Coronary artery (tissue), 2 donors: Measurements from ENCODE around the gene CACNA1S.

ENCODE experiments used
- DNase-seq: peaks from one replicate; pipeline ENCODE4 v3.0.0-alpha.2; 2017; ENCODE audit warnings: low spot score
- H3K27ac ChIP-seq, 2 donors: fragments of 200-600 bp; sonication (generic); one replicate each; pipeline ENCODE4 v1.5.1; 2016 to 2019
- H3K4me3 ChIP-seq: fragments of 200-600 bp; sonication (generic); 2 replicates; pipeline ENCODE4 v1.5.1; 2016; ENCODE audit warnings: mild to moderate bottlenecking, moderate library complexity
- CTCF ChIP-seq: fragments of 200-600 bp; sonication (generic); IDR thresholded peaks from one replicate; pipeline ENCODE4 v1.5.1; 2019; ENCODE audit warnings: antibody characterized with exemption

The CACNA1S gene

DNA sequence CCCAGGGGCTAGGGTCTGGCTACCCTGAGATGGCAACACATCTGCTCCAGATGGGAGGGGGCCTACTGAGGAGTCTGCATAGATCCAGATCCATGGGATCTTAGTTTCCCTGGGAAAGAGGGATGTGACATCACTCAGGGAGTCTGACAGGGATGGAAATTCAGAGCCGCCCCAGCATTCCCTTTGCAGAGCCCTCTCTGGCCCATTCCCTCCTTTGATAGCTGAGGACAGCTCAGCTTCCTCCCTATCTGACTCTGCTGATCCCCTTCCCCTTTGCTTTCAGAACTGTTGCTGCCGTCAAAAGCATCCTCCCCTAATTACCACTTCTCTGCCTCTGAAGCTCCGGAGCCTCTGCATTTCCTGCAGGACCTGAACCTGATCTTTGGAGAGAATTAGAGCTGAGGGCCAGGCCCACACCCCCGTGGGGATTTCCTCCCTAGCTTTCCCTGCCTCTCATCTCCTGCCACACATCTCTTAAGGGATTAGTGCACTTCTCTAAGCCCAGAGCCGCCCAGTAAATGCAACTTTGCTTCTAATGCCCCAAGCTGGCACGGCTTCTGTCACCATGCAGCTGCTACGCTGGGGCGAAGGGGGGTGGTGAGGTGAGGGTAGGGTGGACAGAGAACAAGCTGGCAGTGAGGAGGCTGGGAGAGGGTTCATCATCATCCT lies 24.3 kb upstream of the CACNA1S start:
- no peak overlapping the region for H3K4me3 ChIP-seq
- no peak for DNase-seq
- no peak for TF ChIP-seq CTCF
- H3K27ac ChIP-seq = peak overlapping the region; percentile 63 to 91

DNA sequence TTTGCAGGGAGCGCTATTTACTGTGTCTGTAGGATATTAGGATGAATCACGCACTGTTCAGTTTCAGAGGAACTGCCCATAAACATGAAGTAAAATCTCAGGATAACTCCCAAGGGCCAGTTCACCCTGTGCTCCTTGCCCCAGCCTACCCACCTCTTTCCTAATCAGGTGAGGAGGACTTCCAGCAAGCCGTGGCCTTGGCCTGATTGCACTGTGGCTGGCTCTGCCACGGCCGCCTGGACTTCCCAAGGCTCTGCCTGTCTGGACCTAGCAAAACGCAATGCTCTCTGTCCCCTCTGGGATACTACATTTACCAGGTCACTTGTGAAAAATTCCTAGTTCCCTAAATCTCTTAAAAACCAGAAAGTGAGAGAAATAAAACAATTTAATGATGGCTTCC lies 22.2 kb upstream of the CACNA1S start:
- DNase-seq = no peak
- Histone ChIP-seq H3K27ac (no peak overlapping the region), H3K4me3 (no peak overlapping the region)
- no peak for TF ChIP-seq CTCF

DNA sequence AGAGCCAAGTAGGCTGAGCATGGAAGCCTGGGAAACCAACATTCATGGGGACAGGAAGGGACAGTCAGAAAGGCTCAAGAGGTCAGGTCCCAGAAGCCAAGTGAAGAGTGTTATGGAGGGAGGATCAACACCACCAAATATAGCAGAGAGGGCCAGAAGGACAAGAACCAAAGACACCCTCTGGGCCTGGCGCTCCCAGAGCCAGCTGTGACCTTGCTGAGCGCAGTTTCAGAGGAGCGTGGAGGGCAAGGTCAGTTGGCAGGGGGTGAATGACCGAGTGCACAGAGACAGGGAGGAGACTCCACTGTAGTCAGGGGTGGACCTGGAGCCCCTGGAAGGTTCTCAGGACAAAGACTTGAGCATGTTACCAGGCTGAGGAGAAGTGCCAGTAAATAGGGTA lies 19.2 kb upstream of the CACNA1S start:
- Histone ChIP-seq H3K27ac (no peak overlapping the region), H3K4me3 (no peak overlapping the region)
- no peak for TF ChIP-seq CTCF
- no peak for DNase-seq

DNA sequence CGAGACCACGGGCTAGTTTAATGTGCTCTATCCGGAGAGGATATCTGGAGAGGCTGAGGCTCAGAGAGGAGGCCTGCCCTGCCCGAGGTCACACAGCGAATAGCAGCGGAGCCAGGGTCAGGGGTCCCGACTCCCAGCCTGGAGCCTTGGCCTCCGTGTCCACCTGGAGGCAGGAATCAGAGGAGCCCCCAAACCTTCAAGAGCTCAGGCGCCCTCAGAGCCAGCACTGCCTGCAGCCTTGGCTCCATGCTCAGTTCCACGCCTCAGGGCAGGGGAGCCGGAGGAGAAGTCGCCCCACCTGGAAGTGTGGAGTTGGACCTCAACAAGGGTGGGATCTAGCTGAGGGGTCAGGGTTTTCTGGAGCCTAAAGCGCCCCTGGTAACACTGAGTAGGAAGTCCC lies 16.7 kb upstream of the CACNA1S start:
- no peak for DNase-seq
- Histone ChIP-seq H3K4me3 (no peak overlapping the region), H3K27ac (no peak overlapping the region)
- no peak for TF ChIP-seq CTCF

GRCh38 chr1:201128476-201128875 lies 16.2 kb upstream of the CACNA1S start:
- no peak overlapping the region for H3K4me3 ChIP-seq
- no peak overlapping the region for H3K27ac ChIP-seq
- TF ChIP-seq CTCF = no peak
- no peak for DNase-seq

DNA sequence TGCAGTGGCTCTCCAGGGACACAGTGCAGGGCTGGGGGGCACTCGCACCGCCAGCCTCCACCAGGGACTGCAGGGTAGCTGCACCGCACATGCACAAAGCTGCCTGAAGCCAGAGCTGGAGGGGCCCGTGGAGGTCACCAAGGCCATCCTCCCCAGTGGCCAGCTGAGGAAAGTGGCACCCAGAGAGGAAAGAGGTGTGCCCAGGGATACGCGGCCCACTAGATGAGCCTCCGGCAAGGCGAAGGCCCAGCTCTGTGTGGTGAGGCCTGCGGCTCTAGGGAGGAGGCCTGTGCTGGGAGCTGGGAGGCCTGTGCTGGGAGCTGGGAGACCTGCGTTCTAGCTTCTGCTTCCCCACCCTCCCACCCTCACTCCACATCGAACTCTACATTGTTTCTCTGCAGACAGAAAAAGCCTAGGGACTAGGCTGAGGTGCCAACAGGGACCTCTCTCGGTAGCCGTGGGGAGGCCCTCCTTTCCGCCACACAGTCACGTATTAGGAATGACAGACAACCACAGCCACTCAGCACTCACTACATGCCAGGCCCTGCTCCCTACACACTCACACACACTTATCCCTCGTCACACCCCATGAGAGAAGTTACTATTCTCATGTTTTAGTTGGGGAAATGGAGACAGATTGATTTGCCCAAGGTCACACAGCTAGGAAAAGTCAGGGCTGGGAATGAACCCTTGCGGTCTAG lies 15.7 kb upstream of the CACNA1S start:
- H3K4me3 ChIP-seq = no peak overlapping the region
- H3K27ac ChIP-seq = no peak overlapping the region
- DNase-seq = no peak
- no peak for TF ChIP-seq CTCF
